HG03442 (cell line): ENCODE results near the gene OR4D2.
"Not testable (repeated sequence)": the region's sequence is repeated elsewhere in the genome, so short reads cannot be mapped to it uniquely, and the experiment has no call there.

ENCODE experiments used
- ATAC-seq: cut with Tn5 transposase; IDR thresholded peaks from one replicate; pipeline ENCODE4 v1.9.1; 2021; ENCODE audit warnings: mild to moderate bottlenecking, moderate library complexity; ENCODE audit not compliant: unreplicated experiment

OR4D2 gene

DNA sequence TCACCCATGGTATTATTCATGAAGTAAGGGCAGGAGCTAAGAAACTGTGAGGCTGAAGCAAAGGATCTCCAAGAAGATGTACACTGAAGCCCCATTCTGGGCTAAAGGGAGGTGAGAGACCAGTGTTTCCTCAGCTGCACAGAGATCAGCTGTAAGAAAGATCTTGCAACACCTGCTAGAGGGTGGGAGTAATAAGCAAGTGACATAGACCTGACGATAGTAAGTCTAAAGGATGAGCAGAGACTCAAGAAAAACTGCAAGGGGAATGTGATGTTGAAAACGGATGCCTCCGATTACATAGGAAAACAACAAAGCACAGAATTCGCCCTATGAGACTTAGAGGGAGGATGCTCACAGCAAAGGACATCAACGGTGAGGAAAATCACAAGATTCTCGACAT, at the start of gene OR4D2:
Gene OR4D2 (plus strand): TSS at position 301 of the 400 bp plus-strand sequence. CDS start 2,674 bp downstream, outside the sequence.
- ATAC-seq, result no peak

- ATAC-seq, result no peak
Observed at GRCh38 chr17:58117382-58117781, 49.4 kb upstream of the OR4D2 start.

DNA sequence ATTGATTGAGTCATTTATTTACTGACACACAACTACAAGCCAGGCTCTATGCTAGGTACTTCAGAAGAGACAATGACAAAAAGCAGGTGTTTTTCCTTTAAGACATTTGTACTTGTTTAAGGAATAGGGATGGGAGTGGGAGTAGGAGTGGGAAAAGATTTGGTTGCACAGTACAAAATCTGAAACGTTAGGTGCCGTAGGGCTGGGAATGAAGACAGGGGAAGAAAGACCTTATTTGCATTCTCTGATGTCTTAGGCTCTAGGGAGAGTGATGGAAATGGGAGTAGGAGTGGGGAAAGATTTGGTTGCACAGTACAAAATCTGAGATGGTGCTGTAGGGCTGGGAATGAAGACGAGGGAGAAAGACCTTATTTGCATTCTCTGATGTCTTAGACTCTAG, 47.3 kb upstream of the OR4D2 start:
- ATAC-seq, result no peak

GRCh38 chr17:58120195-58120822, 46.5 kb upstream of the OR4D2 start:
- no peak for ATAC-seq

GRCh38 chr17:58121925-58122324, 44.9 kb upstream of the OR4D2 start:
- ATAC-seq, result no peak

DNA sequence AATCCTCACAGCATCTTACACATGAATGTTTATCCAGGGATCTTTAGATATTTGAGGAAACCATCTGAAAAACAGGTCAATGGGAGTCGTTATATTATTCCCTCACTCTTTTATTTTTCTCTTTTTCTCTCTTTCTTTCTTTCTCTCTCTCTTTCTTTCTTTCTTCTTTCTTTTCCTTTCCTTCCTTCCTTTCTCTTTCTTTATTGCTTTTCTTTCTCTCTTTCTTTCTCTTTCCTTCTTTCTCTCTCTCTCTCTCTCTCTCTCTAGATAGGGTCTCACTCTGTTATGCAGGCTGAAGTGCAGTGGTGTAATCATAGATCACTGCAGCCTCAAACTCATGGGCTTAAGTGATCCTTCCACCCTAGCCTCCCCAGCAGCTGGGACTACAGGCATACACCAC, 38.9 kb upstream of the OR4D2 start:
- ATAC-seq, result no peak

DNA sequence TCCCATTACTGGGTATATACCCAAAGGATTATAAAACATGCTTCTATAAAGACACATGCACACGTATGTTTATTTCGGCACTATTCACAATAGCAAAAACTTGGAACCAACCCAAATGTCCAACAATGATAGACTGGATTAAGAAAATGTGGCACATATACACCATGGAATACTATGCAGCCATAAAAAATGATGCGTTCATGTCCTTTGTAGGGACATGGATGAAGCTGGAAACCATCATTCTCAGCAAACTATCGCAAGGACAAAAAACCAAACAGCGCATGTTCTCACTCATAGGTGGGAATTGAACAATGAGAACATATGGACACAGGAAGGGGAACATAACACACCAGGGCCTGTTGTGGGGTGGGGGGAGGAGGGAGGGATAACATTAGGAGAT, 34.1 kb upstream of the OR4D2 start:
- not testable (repeated sequence) for ATAC-seq

GRCh38 chr17:58136669-58137279, 30.0 kb upstream of the OR4D2 start:
- no peak for ATAC-seq

- ATAC-seq, result no peak
Observed at GRCh38 chr17:58141505-58141904, 25.3 kb upstream of the OR4D2 start.

DNA sequence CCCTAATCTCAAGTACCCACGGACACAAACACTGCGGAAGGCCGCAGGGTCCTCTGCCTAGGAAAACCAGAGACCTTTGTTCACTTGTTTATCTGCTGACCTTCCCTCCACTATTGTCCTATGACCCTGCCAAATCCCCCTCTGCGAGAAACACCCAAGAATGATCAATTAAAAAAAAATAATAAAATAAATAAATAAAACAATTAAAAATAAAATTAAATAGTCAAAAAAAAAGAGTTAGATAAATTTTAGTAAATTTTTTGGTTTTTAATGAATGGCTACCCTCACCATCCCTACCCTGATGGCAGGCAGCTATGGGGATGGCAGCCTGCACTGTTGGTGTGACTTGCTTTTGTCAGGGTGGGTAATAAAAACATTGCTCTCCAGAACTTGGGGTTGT, 23.4 kb upstream of the OR4D2 start:
- ATAC-seq, result not testable (repeated sequence)

DNA sequence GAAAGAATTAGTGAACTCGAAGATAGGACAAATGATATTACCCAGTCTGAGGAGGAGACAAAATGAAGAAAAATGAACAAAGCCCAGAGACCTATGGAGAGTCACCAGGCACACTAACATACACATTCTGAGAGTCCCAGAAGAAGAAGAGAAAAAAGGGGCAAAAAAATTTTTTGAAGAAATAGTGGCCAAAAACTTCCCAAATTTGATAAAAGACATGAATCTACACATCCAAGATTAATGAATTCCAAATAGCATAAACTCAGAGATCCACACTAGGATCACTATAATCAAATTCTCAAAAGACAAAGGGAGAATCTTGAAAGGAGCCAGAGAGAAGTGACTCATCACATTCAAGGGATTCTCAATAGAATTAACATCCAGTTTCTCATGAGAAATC, 22.0 kb upstream of the OR4D2 start:
- ATAC-seq, result no peak

DNA sequence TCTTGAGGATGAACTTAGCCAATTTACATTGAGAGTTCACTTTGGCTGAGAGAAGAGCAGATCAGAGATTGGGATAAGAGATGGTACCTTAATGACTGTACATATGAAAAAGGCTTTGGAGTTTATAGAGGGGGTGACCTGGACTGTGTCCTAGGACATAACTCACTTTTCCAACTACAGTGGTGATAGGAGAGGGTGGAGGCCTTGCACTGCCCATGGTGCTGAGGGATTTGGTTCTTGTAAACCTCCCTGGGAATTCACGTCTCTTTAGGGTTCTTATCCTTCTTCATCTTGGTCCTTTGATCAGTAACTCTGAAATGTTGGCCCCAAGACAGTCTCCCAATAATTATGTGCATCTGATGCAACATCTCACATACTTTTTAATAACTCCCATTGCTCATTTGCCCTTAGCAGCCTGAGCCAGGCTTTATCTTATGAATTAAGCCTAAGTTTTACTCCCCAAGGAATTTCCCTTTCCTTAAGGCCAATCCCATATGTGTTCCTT, 18.8 kb upstream of the OR4D2 start, which contains the start of gene OR4D1:
Gene OR4D1 (plus strand): TSS at position 455 of the 505 bp plus-strand sequence. CDS start 6,770 bp downstream, outside the sequence.
- ATAC-seq, result no peak

DNA sequence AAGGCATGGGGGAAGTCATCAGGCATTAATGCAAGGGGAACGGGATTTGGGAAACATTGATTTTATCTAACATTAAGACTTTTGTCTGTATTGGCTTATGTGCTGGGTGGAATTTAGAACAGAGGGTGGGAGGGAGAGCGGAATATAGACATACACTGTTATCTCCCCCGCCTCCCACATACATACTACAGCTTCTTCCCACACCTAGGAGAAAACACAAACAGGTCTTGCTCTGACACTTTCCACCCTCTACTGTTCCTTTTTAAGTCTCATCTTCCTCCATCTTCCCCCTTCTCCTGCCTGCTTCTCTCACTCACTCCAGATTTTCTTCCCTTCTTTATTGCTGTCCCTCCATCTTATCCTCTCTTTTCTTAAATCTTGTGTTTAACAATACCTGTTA, 18.2 kb upstream of the OR4D2 start:
- ATAC-seq, result no peak

GRCh38 chr17:58150394-58150793, 16.4 kb upstream of the OR4D2 start:
- no peak for ATAC-seq

GRCh38 chr17:58153046-58153445, 13.7 kb upstream of the OR4D2 start:
- ATAC-seq, result no peak

- ATAC-seq, result no peak
Observed at GRCh38 chr17:58153671-58154070, 13.1 kb upstream of the OR4D2 start.

- no peak for ATAC-seq
Observed at GRCh38 chr17:58156839-58157803, 9.7 kb upstream of the OR4D2 start.

GRCh38 chr17:58158181-58158580, 8.6 kb upstream of the OR4D2 start:
- no peak for ATAC-seq

DNA sequence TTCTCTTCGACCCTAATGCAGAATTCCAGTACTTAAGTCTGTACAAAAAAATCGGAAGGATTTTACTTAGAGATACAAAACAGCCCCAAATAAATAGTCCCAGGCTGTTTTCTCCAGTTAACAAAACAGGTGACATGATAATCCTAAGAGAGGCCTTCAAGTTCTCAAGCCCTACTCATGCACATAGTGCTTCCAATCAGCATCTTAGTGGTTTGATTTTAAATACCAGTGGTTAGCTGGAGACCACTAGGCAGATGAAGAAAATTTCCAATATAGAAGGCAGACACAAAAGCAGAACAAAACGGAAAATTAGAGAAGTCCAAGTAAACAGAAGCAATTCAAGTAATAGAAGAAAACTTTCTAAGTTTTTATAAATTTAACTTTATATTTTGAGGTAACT, 5.2 kb upstream of the OR4D2 start:
- ATAC-seq, result no peak

- no peak for ATAC-seq
Observed at GRCh38 chr17:58165981-58166380, 801 bp upstream of the OR4D2 start.

DNA sequence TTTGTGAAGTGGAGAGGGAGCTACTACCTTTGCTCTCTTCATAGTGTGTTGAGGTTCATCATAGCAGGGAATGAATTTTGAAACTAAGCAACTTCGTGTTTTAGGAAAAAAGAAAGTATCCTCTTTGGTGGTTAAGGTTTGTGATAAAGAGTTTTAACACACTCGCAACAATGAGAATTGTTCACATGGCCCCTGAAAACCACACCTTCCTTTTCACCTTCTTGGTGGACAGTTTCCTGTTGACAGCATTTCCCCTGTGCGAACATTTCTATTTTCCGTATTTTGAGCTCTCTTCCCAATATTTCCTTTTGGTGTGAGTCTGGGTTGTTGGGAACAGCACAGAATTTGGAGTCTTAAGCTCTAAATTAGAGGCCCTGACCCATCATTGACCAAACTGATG, 3.8 kb downstream of the OR4D2 start:
- ATAC-seq, result no peak
